HEK293 (cell line): ENCODE data around the gene PDLIM5.

ENCODE experiments used
- CTCF ChIA-PET: fragments of 350-600 bp; formaldehyde crosslinking; extraction: SDS; loops from one replicate; lab custom pipeline; 2021; ENCODE audit warnings: antibody characterized with exemption; lab: Yijun Ruan, JAX
- POLR2A ChIA-PET: fragments of 300-600 bp; formaldehyde crosslinking; extraction: SDS; loops from one replicate; lab custom pipeline; 2020; ENCODE audit warnings: antibody characterized with exemption, inconsistent platforms; lab: Yijun Ruan, JAX
- H3K27ac ChIP-seq: fragments of 200-500 bp; sonication (Bioruptor generic); 2 replicates; pipeline ENCODE4 v1.5.1; 2014; ENCODE audit warnings: low read depth, low read length, control low read depth, inconsistent platforms; ENCODE audit errors: extremely low read depth
- H3K36me3 ChIP-seq, 2 experiments: fragments of 200-500 bp in 1 of 2; sonication (Bioruptor generic) in 1 of 2; 1 replicate in 1 of 2; 2 replicates in 1 of 2; pipeline ENCODE4 v1.5.1; 2014 to 2017; ENCODE audit warnings: inconsistent platforms in 2 of 2, low read length in 2 of 2; ENCODE audit not compliant: control insufficient read depth in 2 of 2, insufficient read depth in 1 of 2
- H3K4me1 ChIP-seq: fragments of 200-500 bp; sonication (Bioruptor generic); 2 replicates; pipeline ENCODE4 v1.5.1; 2014; ENCODE audit warnings: mild to moderate bottlenecking, low read length, inconsistent platforms; ENCODE audit not compliant: control insufficient read depth, insufficient read depth
- H3K4me3 ChIP-seq: 2 replicates; pipeline ENCODE4 v1.5.1; 2011; ENCODE audit warnings: low read depth, mild to moderate bottlenecking, control low read depth, low read length, moderate library complexity
- H3K9me3 ChIP-seq: fragments of 200-500 bp; sonication (Bioruptor generic); 2 replicates; pipeline ENCODE4 v1.5.1; 2014; ENCODE audit warnings: low read depth, low read length, inconsistent platforms; ENCODE audit not compliant: control insufficient read depth, insufficient read depth
- EGR2 ChIP-seq: fragments of 450-650 bp; formaldehyde crosslinking; IDR thresholded peaks from 2 replicates; pipeline ENCODE4 v1.5.1; 2016; ENCODE audit warnings: low read depth, missing biosample characterization, missing genetic modification characterization
- KLF8 ChIP-seq: fragments of 450-650 bp; formaldehyde crosslinking; IDR thresholded peaks from 2 replicates; pipeline ENCODE4 v1.5.1; 2016; ENCODE audit warnings: missing biosample characterization, missing genetic modification characterization
- OSR2 ChIP-seq: fragments of 450-650 bp; formaldehyde crosslinking; IDR thresholded peaks from 2 replicates; pipeline ENCODE4 v1.5.1; 2016; ENCODE audit warnings: missing biosample characterization, missing genetic modification characterization
- OVOL3 ChIP-seq: fragments of 450-650 bp; formaldehyde crosslinking; IDR thresholded peaks from 2 replicates; pipeline ENCODE4 v1.5.1; 2016; ENCODE audit warnings: missing biosample characterization, missing genetic modification characterization
- PBX3 ChIP-seq: sonication (generic); formaldehyde crosslinking; IDR thresholded peaks from 2 replicates; pipeline ENCODE4 v1.8.1; 2022; ENCODE audit warnings: mild to moderate bottlenecking, moderate library complexity, missing genetic modification reagents
- PRDM10 ChIP-seq: fragments of 450-650 bp; formaldehyde crosslinking; IDR thresholded peaks from 2 replicates; pipeline ENCODE4 v1.5.1; 2016; ENCODE audit warnings: missing biosample characterization, missing genetic modification characterization
- RBAK ChIP-seq: fragments of 450-650 bp; formaldehyde crosslinking; IDR thresholded peaks from 2 replicates; pipeline ENCODE4 v1.5.1; 2016; ENCODE audit warnings: missing biosample characterization, missing genetic modification characterization
- REST ChIP-seq: fragments of 450-650 bp; formaldehyde crosslinking; IDR thresholded peaks from 2 replicates; pipeline ENCODE4 v1.5.1; 2016; ENCODE audit warnings: missing biosample characterization, missing genetic modification characterization
- TSHZ1 ChIP-seq: fragments of 450-650 bp; formaldehyde crosslinking; IDR thresholded peaks from 2 replicates; pipeline ENCODE4 v1.5.1; 2016; ENCODE audit warnings: missing biosample characterization, missing genetic modification characterization, borderline replicate concordance
- YY2 ChIP-seq: fragments of 450-650 bp; formaldehyde crosslinking; IDR thresholded peaks from 2 replicates; pipeline ENCODE4 v1.5.1; 2016; ENCODE audit warnings: missing biosample characterization, missing genetic modification characterization
- ZNF155 ChIP-seq: fragments of 450-650 bp; formaldehyde crosslinking; IDR thresholded peaks from 2 replicates; pipeline ENCODE4 v1.5.1; 2016; ENCODE audit warnings: missing biosample characterization, missing genetic modification characterization
- ZNF211 ChIP-seq: fragments of 450-650 bp; formaldehyde crosslinking; IDR thresholded peaks from 2 replicates; pipeline ENCODE4 v1.5.1; 2016; ENCODE audit warnings: low read depth, missing biosample characterization, missing genetic modification characterization
- ZNF324 ChIP-seq: fragments of 450-650 bp; formaldehyde crosslinking; IDR thresholded peaks from 2 replicates; pipeline ENCODE4 v1.5.1; 2016; ENCODE audit warnings: missing biosample characterization, missing genetic modification characterization
- ZNF362 ChIP-seq: fragments of 450-650 bp; formaldehyde crosslinking; IDR thresholded peaks from 2 replicates; pipeline ENCODE4 v1.5.1; 2016; ENCODE audit warnings: missing biosample characterization, missing genetic modification characterization
- ZNF366 ChIP-seq: fragments of 450-650 bp; formaldehyde crosslinking; conservative IDR thresholded peaks from 2 replicates; pipeline ENCODE4 v1.5.1; 2016; ENCODE audit warnings: missing biosample characterization, missing genetic modification characterization
- ZNF548 ChIP-seq: fragments of 450-650 bp; formaldehyde crosslinking; IDR thresholded peaks from 2 replicates; pipeline ENCODE4 v1.5.1; 2016; ENCODE audit warnings: missing biosample characterization, missing genetic modification characterization
- ZNF555 ChIP-seq: fragments of 450-650 bp; formaldehyde crosslinking; conservative IDR thresholded peaks from 2 replicates; pipeline ENCODE4 v1.5.1; 2017; ENCODE audit warnings: missing biosample characterization, mild to moderate bottlenecking, missing genetic modification characterization, inconsistent platforms
- ZNF560 ChIP-seq: fragments of 450-650 bp; formaldehyde crosslinking; IDR thresholded peaks from 2 replicates; pipeline ENCODE4 v1.5.1; 2017; ENCODE audit warnings: missing biosample characterization, missing genetic modification characterization, borderline replicate concordance
- ZNF561 ChIP-seq: fragments of 450-650 bp; IDR thresholded peaks from 2 replicates; pipeline ENCODE4 v1.5.1; 2018; ENCODE audit warnings: missing biosample characterization, missing genetic modification characterization, borderline replicate concordance
- ZNF747 ChIP-seq: fragments of 450-650 bp; formaldehyde crosslinking; IDR thresholded peaks from 2 replicates; pipeline ENCODE4 v1.5.1; 2016; ENCODE audit warnings: missing biosample characterization, missing genetic modification characterization
- ZNF843 ChIP-seq: fragments of 450-650 bp; formaldehyde crosslinking; IDR thresholded peaks from 2 replicates; pipeline ENCODE4 v1.5.1; 2016; ENCODE audit warnings: missing biosample characterization, missing genetic modification characterization
- ZSCAN16 ChIP-seq: fragments of 450-650 bp; formaldehyde crosslinking; IDR thresholded peaks from 2 replicates; pipeline ENCODE4 v1.5.1; 2016; ENCODE audit warnings: missing biosample characterization, missing genetic modification characterization
- ZSCAN30 ChIP-seq: fragments of 450-650 bp; IDR thresholded peaks from 2 replicates; pipeline ENCODE4 v1.5.1; 2018; ENCODE audit warnings: missing biosample characterization, mild to moderate bottlenecking, missing genetic modification characterization, moderate library complexity

Gene PDLIM5

GRCh38 chr4:94561249-94562024 is 109.7 kb downstream of the PDLIM5 start (continued):
- no peak for TF ChIP-seq PRDM10
- TF ChIP-seq ZNF560 (tag by site-specific recombination) = no peak
- peak; percentile 61 for TF ChIP-seq ZNF843 (tag by site-specific recombination)
- TF ChIP-seq REST (tag by site-specific recombination) = no peak
- TF ChIP-seq ZNF362 (tag by site-specific recombination) = no peak
- no peak for TF ChIP-seq ZNF324 (tag by site-specific recombination)
- TF ChIP-seq ZNF555 = no peak
- TF ChIP-seq YY2 (tag by site-specific recombination) = no peak
- TF ChIP-seq ZNF366 (tag by site-specific recombination) = no peak; the same call in 1 of the 2 replicates
- peak; percentile 60 for TF ChIP-seq OSR2 (tag by site-specific recombination)
- no peak for TF ChIP-seq ZSCAN16 (tag by site-specific recombination)
- no peak for TF ChIP-seq ZNF155 (tag by site-specific recombination)
- no peak for TF ChIP-seq OVOL3 (tag by site-specific recombination)
- no peak for TF ChIP-seq KLF8 (tag by site-specific recombination)

GRCh38 chr4:94562285-94562684 is 110.5 kb downstream of the PDLIM5 start:
- Histone ChIP-seq H3K9me3 (no peaks in the 10 kb centered on the region), H3K4me3 (no peak overlapping the region), H3K27ac (no peak overlapping the region), H3K4me1 (no peaks in the 10 kb centered on the region), H3K36me3 (no peaks in the 10 kb centered on the region)
- TF ChIP-seq ZNF561 (tag by site-specific recombination) = no peak
- no peak for TF ChIP-seq EGR2 (tag by site-specific recombination)
- no peak for TF ChIP-seq ZNF548 (tag by site-specific recombination)
- no peak for TF ChIP-seq ZNF211
- no peak for TF ChIP-seq KLF8 (tag by site-specific recombination)
- no peak for TF ChIP-seq ZNF747 (tag by site-specific recombination)
- no peak for TF ChIP-seq TSHZ1 (tag by site-specific recombination)
- no peak for TF ChIP-seq ZSCAN30 (tag by site-specific recombination)
- TF ChIP-seq PBX3 = no peak
- no peak for TF ChIP-seq RBAK (tag by site-specific recombination)
- ChIA-PET CTCF (interaction anchor here (0.8 kb wide), 1 partner anchor 12 kb away, joined by 3 read pairs; no protein-coding TSS in a partner anchor), POLR2A (no interaction called here)
